H1 (cell line): Measurements from ENCODE around the gene AOPEP. TPM values are rescaled to one million over a fixed set of nuclear protein-coding genes. Genes with fewer than 3 reads are reported as not detected.

Experiments
- CTCF ChIA-PET: fragments of 300-600 bp; sonication (Branson Sonifier 250); formaldehyde crosslinking; loops from one replicate; lab custom pipeline; 2021; ENCODE audit not compliant: partially characterized antibody; lab: Charles Lee
- POLR2A ChIA-PET: fragments of 300-600 bp; sonication (Branson Sonifier 250); formaldehyde crosslinking; loops from one replicate; lab custom pipeline; 2021; ENCODE audit warnings: inconsistent platforms; ENCODE audit not compliant: partially characterized antibody; lab: Charles Lee
- DNase-seq, 2 experiments: peaks; one replicate each; pipeline versions ENCODE4 v3.0.0 to v3.0.0-alpha.2; 2010 to 2022; ENCODE audit warnings: low spot score in 2 of 2, low read depth in 1 of 2, mixed read lengths in 1 of 2
- FAIRE-seq: peaks from 2 replicates; lab custom pipeline; 2011; peaks lifted over from hg19 to GRCh38; lab: Jason Lieb, UNC
- H2AFZ ChIP-seq: 2 replicates; pipeline ENCODE4 v1.8.1; 2012; ENCODE audit warnings: low read length, inconsistent platforms
- H2AK5ac ChIP-seq: 2 replicates; pipeline ENCODE4 v1.6.1; 2013; ENCODE audit warnings: low read depth, low read length
- H2BK120ac ChIP-seq: replicated peaks from 2 replicates; pipeline ENCODE3; 2013; ENCODE audit warnings: low read depth, low read length, inconsistent platforms
- H2BK12ac ChIP-seq: 2 replicates; pipeline ENCODE4 v1.6.1; 2013; ENCODE audit warnings: low read depth, low read length
- H2BK15ac ChIP-seq: 2 replicates; pipeline ENCODE4 v1.6.1; 2013; ENCODE audit warnings: low read length
- H2BK20ac ChIP-seq: 2 replicates; pipeline ENCODE4 v1.6.1; 2013; ENCODE audit warnings: low read length
- H2BK5ac ChIP-seq: 2 replicates; pipeline ENCODE4 v1.6.1; 2013; ENCODE audit warnings: low read depth, low read length
- H3K14ac ChIP-seq: 2 replicates; pipeline ENCODE4 v1.6.1; 2013; ENCODE audit warnings: inconsistent platforms; ENCODE audit not compliant: insufficient read length
- H3K18ac ChIP-seq: 2 replicates; pipeline ENCODE4 v1.6.1; 2013; ENCODE audit warnings: low read length; ENCODE audit errors: extremely low read depth
- H3K23ac ChIP-seq: 2 replicates; pipeline ENCODE4 v1.6.1; 2013; ENCODE audit warnings: inconsistent platforms; ENCODE audit not compliant: insufficient read length
- H3K23me2 ChIP-seq: 2 replicates; pipeline ENCODE4 v1.6.1; 2013; ENCODE audit warnings: low read depth, low read length
- H3K27ac ChIP-seq: 2 replicates; pipeline ENCODE4 v1.6.1; 2011; ENCODE audit warnings: low read depth, low read length, inconsistent platforms
- H3K27me3 ChIP-seq, 4 experiments: replicated peaks in 1 of 4; 1 replicate in 1 of 4; 2 replicates in 3 of 4; pipeline versions ENCODE4 v1.6.1 to v1.8.1; 2011 to 2013; ENCODE audit warnings: low read length in 3 of 4, mild to moderate bottlenecking in 3 of 4, inconsistent platforms in 2 of 4, mixed read lengths in 2 of 4, moderate library complexity in 1 of 4; ENCODE audit not compliant: control insufficient read depth in 3 of 4, insufficient read depth in 3 of 4; ENCODE audit errors: extremely low read depth in 1 of 4
- H3K36me3 ChIP-seq, 4 experiments: 2 replicates each; pipeline versions ENCODE4 v1.6.1 to v1.8.1; 2011 to 2013; ENCODE audit warnings: mild to moderate bottlenecking in 4 of 4, low read length in 3 of 4, moderate library complexity in 2 of 4, control low read depth in 1 of 4, inconsistent platforms in 1 of 4; ENCODE audit not compliant: insufficient read depth in 4 of 4, control insufficient read depth in 2 of 4
- H3K4ac ChIP-seq: replicated peaks from 2 replicates; pipeline ENCODE3; 2013; ENCODE audit warnings: low read length, low read depth, mixed read lengths, inconsistent platforms; ENCODE audit not compliant: insufficient read length
- H3K4me1 ChIP-seq, 4 experiments: replicated peaks in 1 of 4; 1 replicate in 1 of 4; 2 replicates in 3 of 4; pipeline versions ENCODE4 v1.6.1 to v1.8.1; 2011 to 2013; ENCODE audit warnings: low read length in 3 of 4, inconsistent platforms in 2 of 4, mixed read lengths in 1 of 4; ENCODE audit not compliant: insufficient read depth in 4 of 4, control insufficient read depth in 3 of 4
- H3K4me2 ChIP-seq, 2 experiments: 2 replicates each; pipeline versions ENCODE4 v1.6.1 to v1.8.1; 2011 to 2013; ENCODE audit warnings: low read depth in 2 of 2, low read length in 2 of 2, control low read depth in 1 of 2, inconsistent platforms in 1 of 2, mild to moderate bottlenecking in 1 of 2; ENCODE audit not compliant: insufficient read depth in 1 of 2
- H3K4me3 ChIP-seq, 4 experiments: fragments of 200-600, 300-600 bp in 1 of 4; sonication (generic), shearing (Covaris generic), sonication (Bioruptor Twin) in 1 of 4; 2 replicates each; pipeline versions ENCODE4 v1.5.1 to v1.8.1; 2011 to 2016; ENCODE audit warnings: low read length in 4 of 4, low read depth in 3 of 4, control low read depth in 2 of 4, inconsistent platforms in 2 of 4, mild to moderate bottlenecking in 2 of 4, mixed read lengths in 1 of 4, moderate library complexity in 1 of 4; ENCODE audit not compliant: insufficient read depth in 2 of 4; ENCODE audit errors: extremely low read depth in 1 of 4
- H3K56ac ChIP-seq: replicated peaks from 2 replicates; pipeline ENCODE3; 2013; ENCODE audit warnings: low read depth, mild to moderate bottlenecking, mixed read lengths, low read length, inconsistent platforms; ENCODE audit not compliant: insufficient read length
- H3K79me1 ChIP-seq: 2 replicates; pipeline ENCODE4 v1.6.1; 2013; ENCODE audit warnings: low read depth, low read length, control low read depth
- H3K79me2 ChIP-seq, 2 experiments: 2 replicates each; pipeline versions ENCODE4 v1.6.1 to v1.8.1; 2012 to 2013; ENCODE audit warnings: low read length in 2 of 2, mild to moderate bottlenecking in 2 of 2, inconsistent platforms in 1 of 2; ENCODE audit not compliant: insufficient read depth in 2 of 2, control insufficient read depth in 1 of 2
- H3K9ac ChIP-seq, 4 experiments: replicated peaks in 1 of 4; 1 replicate in 1 of 4; 2 replicates in 3 of 4; pipeline versions ENCODE4 v1.6.1 to v1.8.1; 2011 to 2013; ENCODE audit warnings: low read depth in 3 of 4, low read length in 3 of 4, control low read depth in 2 of 4, mild to moderate bottlenecking in 2 of 4, moderate library complexity in 2 of 4, inconsistent platforms in 1 of 4; ENCODE audit errors: extremely low read depth in 1 of 4
- H3K9me3 ChIP-seq, 2 experiments: 2 replicates each; pipeline versions ENCODE4 v1.6.1 to v1.8.1; 2012 to 2013; ENCODE audit warnings: mild to moderate bottlenecking in 2 of 2, moderate library complexity in 2 of 2, control low read depth in 1 of 2, inconsistent platforms in 1 of 2, low read depth in 1 of 2, low read length in 1 of 2, mixed read lengths in 1 of 2; ENCODE audit not compliant: insufficient read depth in 2 of 2
- H4K20me1 ChIP-seq, 2 experiments: replicated peaks in 1 of 2; 2 replicates each; pipeline versions ENCODE3 to v1.8.1; 2011 to 2013; ENCODE audit warnings: inconsistent platforms in 2 of 2, low read length in 2 of 2, mild to moderate bottlenecking in 1 of 2; ENCODE audit not compliant: insufficient read depth in 2 of 2, control insufficient read depth in 1 of 2
- H4K5ac ChIP-seq: 2 replicates; pipeline ENCODE4 v1.6.1; 2013; ENCODE audit warnings: low read length, low read depth, mixed read lengths, inconsistent platforms; ENCODE audit not compliant: insufficient read length
- H4K8ac ChIP-seq: 2 replicates; pipeline ENCODE4 v1.8.0; 2013; ENCODE audit warnings: mild to moderate bottlenecking, moderate library complexity, low read length, inconsistent platforms; ENCODE audit not compliant: insufficient read depth; ENCODE audit errors: extremely low read depth
- H4K91ac ChIP-seq: replicated peaks from 2 replicates; pipeline ENCODE3; 2013; ENCODE audit warnings: low read length, mixed read lengths, inconsistent platforms; ENCODE audit not compliant: insufficient read length
- SIN3A ChIP-seq, 2 experiments: IDR thresholded peaks in 1 of 2; conservative IDR thresholded peaks in 1 of 2; 2 replicates each; pipeline ENCODE4 v1.6.1; 2011 to 2012; ENCODE audit warnings: low read length in 2 of 2, improper control_type of control experiment in 1 of 2, low read depth in 1 of 2, mild to moderate bottlenecking in 1 of 2
- SUZ12 ChIP-seq: fragments of 200-600 bp; sonication (generic); IDR thresholded peaks from 2 replicates; pipeline ENCODE4 v1.6.1; 2012; ENCODE audit warnings: mild to moderate bottlenecking, inconsistent platforms, low read length, moderate library complexity, mixed read lengths
- TAF7 ChIP-seq: optimal IDR thresholded peaks from 2 replicates; pipeline ENCODE3; 2011; ENCODE audit warnings: low read depth, mild to moderate bottlenecking, inconsistent platforms, low read length, moderate library complexity, borderline replicate concordance
- WGBS, 2 experiments: shearing (Covaris generic) in 1 of 2; methylation state at CpG; one replicate each; pipeline versions ENCODE4 v1.1.6 to v1.1.7; 2013 to 2015; ENCODE audit warnings: low lambda C conversion rate in 2 of 2, mixed read lengths in 2 of 2, inconsistent platforms in 1 of 2, low coverage in 1 of 2, missing lambda C conversion rate in 1 of 2; ENCODE audit not compliant: insufficient replicate concordance in 2 of 2, insufficient coverage in 1 of 2, insufficient read length in 1 of 2; ENCODE audit errors: extremely low coverage in 1 of 2, missing lambda C conversion rate in 1 of 2; 5-methylcytosine and 5-hydroxymethylcytosine counted together
- polyA plus RNA-seq, 7 experiments: library from polyadenylated mRNA; depleted of rRNA in 3 of 7; stranded (reverse) in 5 of 7; unstranded in 2 of 7; fragments of >200 nt in 5 of 7; fragments of 200-250 nt in 2 of 7; gene quantifications; 1 replicate in 5 of 7; 2 replicates in 1 of 7; 4 replicates in 1 of 7; pipeline versions ENCODE4 v1.2.1 to v1.2.3, GENCODE V29; 2011 to 2013; ENCODE audit warnings: missing spikeins in 2 of 7, mixed read lengths in 2 of 7
- total RNA-seq: library from RNA; stranded (reverse); fragmentation: NEBNext Ultra II Directional; extraction: Animal tissue kit (Norgen Biotek cat#: 25700); gene quantifications from 2 replicates; pipeline ENCODE4 v1.2.1, GENCODE V29; 2021

The AOPEP gene
- total and polyA plus RNA-seq, 2 of the 8 experiments (the other 6 are each of a cell fraction or from before 2014, with no cell fraction given) = 6.1 to 14.3 TPM

- CTCF ChIA-PET = interaction anchor here (0.7 to 1.4 kb wide), 3 partner anchors 8 to 270 kb away, joined by 3 to 4 read pairs (median 3); no protein-coding TSS in a partner anchor
- Histone ChIP-seq H2BK15ac (no peak overlapping the region), H3K14ac (no peak overlapping the region), H2BK12ac (no peak overlapping the region), H4K8ac (no peak overlapping the region), H3K79me1 (no peaks in the 10 kb centered on the region; the same call in 1 of the 2 replicates), H3K27me3 (no peaks in the 10 kb centered on the region), H2AFZ (no peak overlapping the region), H4K20me1 (peaks cover 0 to 2% of the 10 kb centered on the region in 2 experiments), H2AK5ac (no peak overlapping the region), H3K56ac (no peak overlapping the region), H3K27ac (no peak overlapping the region), H4K5ac (no peak overlapping the region), H3K36me3 (no peaks in the 10 kb centered on the region), H3K4ac (no peak overlapping the region), H3K4me2 (no peak overlapping the region), H3K79me2 (no peaks in the 10 kb centered on the region), H3K4me1 (no peaks in the 10 kb centered on the region; a peak in 1 of 7 replicates), H3K18ac (no peak overlapping the region), H4K91ac (no peak overlapping the region), H2BK120ac (no peak overlapping the region), H3K9ac (no peak overlapping the region), H3K4me3 (no peak overlapping the region), H2BK5ac (no peak overlapping the region), H3K9me3 (no peaks in the 10 kb centered on the region), H3K23me2 (no peaks in the 10 kb centered on the region), H3K23ac (no peak overlapping the region), H2BK20ac (no peak overlapping the region)
- FAIRE-seq (no peak), DNase-seq (no peak)
- WGBS, 2 experiments = 95% methylated on average over 2 of the region's 2 CpGs; no CpG with 5 or more reads in 1 of the 2 experiments
- POLR2A ChIA-PET = no interaction called here
- TF ChIP-seq SUZ12 = no peak
- TF ChIP-seq SIN3A (conservative IDR thresholded peaks at IDR 0.05 in 1 of 2, IDR thresholded peaks at IDR 0.05 in 1 of 2; ENCODE audit: low read depth in 1 of 2, low read length in 2 of 2) = no peak
- no peak for TF ChIP-seq TAF7
These were observed 310.2 kb downstream of the AOPEP start for GRCh38 chr9:95036676-95037075.
